CD4-positive, alpha-beta memory T cell (primary cell): Measurements from ENCODE around the gene DTD2. TPM values are rescaled to one million over a fixed set of nuclear protein-coding genes. Genes with fewer than 3 reads are reported as not detected.

Source experiments
- CTCF ChIA-PET: fragments of 350-600 bp; sonication (Branson Sonifier 250); formaldehyde crosslinking; loops from one replicate; lab custom pipeline; 2021; ENCODE audit warnings: inconsistent platforms; ENCODE audit not compliant: partially characterized antibody; lab: Charles Lee
- POLR2A ChIA-PET: fragments of 350-600 bp; sonication (Branson Sonifier 250); formaldehyde crosslinking; loops from one replicate; lab custom pipeline; 2021; ENCODE audit not compliant: partially characterized antibody; lab: Charles Lee
- DNase-seq, 5 donors: peaks; one replicate each; pipeline versions ENCODE4 v3.0.0 to v3.0.0-alpha.2; 2020 to 2022; ENCODE audit warnings: mixed read lengths in 1 of 5
- H3K27ac ChIP-seq: one replicate; pipeline ENCODE4 v1.7.0; 2013; ENCODE audit warnings: low read depth, low read length
- H3K27me3 ChIP-seq: 2 replicates; pipeline ENCODE4 v1.7.0; 2013; ENCODE audit warnings: mild to moderate bottlenecking, low read length, moderate library complexity; ENCODE audit not compliant: insufficient read depth
- H3K36me3 ChIP-seq: 2 replicates; pipeline ENCODE4 v1.7.0; 2013; ENCODE audit warnings: mild to moderate bottlenecking, low read length, moderate library complexity; ENCODE audit not compliant: insufficient read depth
- H3K4me1 ChIP-seq: 2 replicates; pipeline ENCODE4 v1.7.0; 2013; ENCODE audit warnings: mild to moderate bottlenecking, low read length, moderate library complexity; ENCODE audit not compliant: insufficient read depth
- H3K4me3 ChIP-seq, 2 donors: one replicate each; pipeline ENCODE4 v1.7.0; 2013; ENCODE audit warnings: low read length in 2 of 2, mild to moderate bottlenecking in 1 of 2
- H3K9me3 ChIP-seq, 2 donors: one replicate each; pipeline ENCODE4 v1.7.0; 2013; ENCODE audit warnings: low read length in 2 of 2, control low read depth in 1 of 2; ENCODE audit not compliant: control insufficient read depth in 1 of 2
- H3K27ac Mint-ChIP-seq, 7 donors: one replicate each; pipeline ENCODE4 v1.8.0; 2020 to 2021; ENCODE audit warnings: mixed read lengths in 7 of 7, mild to moderate bottlenecking in 6 of 7, inconsistent platforms in 3 of 7, moderate library complexity in 3 of 7
- H3K27me3 Mint-ChIP-seq, 2 donors: one replicate each; pipeline ENCODE4 v1.8.0; 2020 to 2021; ENCODE audit warnings: mixed read lengths in 2 of 2
- H3K36me3 Mint-ChIP-seq, 2 donors: one replicate each; pipeline ENCODE4 v1.8.0; 2020 to 2021; ENCODE audit warnings: mixed read lengths in 2 of 2, inconsistent platforms in 1 of 2, mild to moderate bottlenecking in 1 of 2
- H3K4me1 Mint-ChIP-seq, 4 donors: one replicate each; pipeline ENCODE4 v1.8.0; 2020 to 2021; ENCODE audit warnings: mixed read lengths in 4 of 4, mild to moderate bottlenecking in 1 of 4
- H3K4me3 Mint-ChIP-seq, 8 donors: one replicate each; pipeline ENCODE4 v1.8.0; 2020 to 2021; ENCODE audit warnings: mixed read lengths in 8 of 8, mild to moderate bottlenecking in 7 of 8, moderate library complexity in 6 of 8, inconsistent platforms in 3 of 8
- H3K9me3 Mint-ChIP-seq, 8 donors: one replicate each; pipeline ENCODE4 v1.8.0; 2020 to 2021; ENCODE audit warnings: mixed read lengths in 8 of 8, mild to moderate bottlenecking in 5 of 8, inconsistent platforms in 3 of 8, moderate library complexity in 1 of 8
- intact Hi-C: fragments of 100-400 bp; cut with micrococcal nuclease; formaldehyde crosslinking; loops from one replicate; pipeline ENCODE4 v1.15.1; 2023
- polyA plus RNA-seq, 2 donors: library from polyadenylated mRNA; unstranded; fragments of 300-500 nt; fragmentation: Illumina TruSeq; gene quantifications; one replicate each; pipeline ENCODE4 v1.2.3, GENCODE V29; 2021
- total RNA-seq, 2 experiments: library from RNA; stranded (reverse); gene quantifications; one replicate each; pipeline ENCODE4 v1.2.3, GENCODE V29; 2021

Gene DTD2
- total and polyA plus RNA-seq, 4 experiments from 2014 or later: 13.9 to 27.0 (median 17.7) TPM

DNA sequence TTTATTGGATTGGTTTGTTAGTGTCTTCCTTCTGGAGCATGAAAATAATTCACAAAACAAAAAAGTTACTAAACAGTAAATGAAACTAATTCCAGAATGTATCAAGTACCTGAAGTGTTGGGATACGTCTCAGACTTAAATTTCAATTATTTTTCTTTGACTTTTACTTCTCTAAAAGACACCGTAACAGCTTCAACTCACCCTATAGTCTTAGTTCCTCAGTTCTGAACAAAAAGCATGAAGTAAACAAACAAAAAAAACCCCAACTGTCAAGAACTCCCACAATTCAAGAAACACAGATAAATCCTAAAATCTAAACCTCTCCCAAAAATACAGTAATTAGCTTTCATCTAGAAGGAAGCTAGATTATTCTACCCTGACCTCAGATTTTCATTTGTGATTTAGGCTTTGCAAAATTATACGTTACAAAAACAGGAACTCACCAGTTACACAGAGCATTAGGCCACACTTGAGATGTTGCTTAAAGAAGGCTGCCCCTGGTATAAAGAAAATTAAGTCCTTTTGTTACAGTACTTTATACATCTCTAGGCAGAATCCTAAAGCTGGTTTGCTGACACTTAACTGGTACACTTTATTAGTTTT is 47.2 kb downstream of the DTD2 start:
- H3K36me3 Mint-ChIP-seq: peaks cover 0 to 2% of the 10 kb centered on the region in 2 donors
- POLR2A ChIA-PET: no interaction called here
- Histone ChIP-seq H3K4me3 (no peak overlapping the region), H3K27me3 (no peaks in the 10 kb centered on the region), H3K27ac (no peak overlapping the region), H3K4me1 (no peaks in the 10 kb centered on the region), H3K9me3 (no peaks in the 10 kb centered on the region), H3K36me3 (no peaks in the 10 kb centered on the region)
- H3K4me1 Mint-ChIP-seq: peaks cover 6 to 13% (median 7%) of the 10 kb centered on the region in 4 donors
- no peak overlapping the region for H3K4me3 Mint-ChIP-seq
- intact Hi-C loops: no loop called here
- no peaks in the 10 kb centered on the region for H3K9me3 Mint-ChIP-seq
- H3K27ac Mint-ChIP-seq: no peak overlapping the region
- DNase-seq: no peak
- CTCF ChIA-PET: no interaction called here
- no peaks in the 10 kb centered on the region for H3K27me3 Mint-ChIP-seq

DNA sequence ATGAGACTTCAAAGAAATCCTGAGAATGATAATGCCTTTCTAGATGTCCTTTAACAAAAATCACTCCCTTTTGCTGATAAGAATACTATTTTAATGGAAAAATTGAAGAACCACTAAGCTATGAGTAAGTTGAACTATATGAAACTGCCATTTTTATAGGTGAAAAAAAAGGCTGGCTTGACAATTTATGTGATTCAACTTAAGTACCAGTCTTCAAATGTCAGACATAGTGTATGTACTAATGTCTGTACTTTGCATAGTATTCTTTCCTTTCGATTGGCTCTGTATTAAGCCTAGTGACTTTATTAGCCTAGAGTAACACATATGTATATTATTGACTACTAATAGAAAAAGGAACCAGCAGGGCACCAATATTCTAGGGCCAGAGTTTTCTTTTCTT is 48.9 kb downstream of the DTD2 start:
- ChIA-PET POLR2A (no interaction called here), CTCF (no interaction called here)

DNA sequence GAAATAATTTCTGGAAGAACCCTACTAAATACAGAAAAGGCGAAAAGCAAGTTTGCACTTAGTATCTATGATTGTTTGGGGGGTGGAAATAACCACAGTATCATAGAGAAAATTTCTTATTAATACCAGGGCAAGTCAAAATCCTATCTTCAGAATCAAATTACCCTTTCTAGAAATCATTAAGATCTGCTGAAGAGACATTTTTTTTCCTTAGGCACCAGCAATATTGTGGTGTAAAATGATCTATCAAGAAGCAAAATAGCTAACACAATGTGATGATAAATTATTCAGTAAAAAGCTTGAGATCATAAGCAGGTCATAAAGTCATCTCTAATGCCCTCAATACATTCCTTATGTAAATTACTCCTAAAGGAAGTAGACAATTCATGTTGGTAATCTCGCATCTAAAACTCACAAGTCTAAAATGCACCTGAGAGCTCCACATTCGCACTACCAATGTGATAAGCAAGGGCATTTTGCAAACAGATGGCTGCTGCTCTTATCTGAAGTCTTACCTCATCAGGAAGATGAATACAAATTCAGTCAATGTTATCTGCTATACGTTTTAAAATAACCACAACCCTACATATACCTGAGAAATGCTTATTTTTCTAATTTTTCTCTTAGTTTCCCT is 51.6 kb downstream of the DTD2 start:
- POLR2A ChIA-PET: interaction anchor here (1.2 kb wide), 1 partner anchor 14 kb away, joined by 3 read pairs; the partner anchor contains the start of gene HEATR5A
- no peak overlapping the region for H3K4me3 ChIP-seq
- intact Hi-C loops: no loop called here

More for the DNA sequence above, 48.9 kb downstream of the DTD2 start:
- H3K27ac ChIP-seq: no peak overlapping the region
- no peaks in the 10 kb centered on the region for H3K27me3 ChIP-seq
- DNase-seq: no peak
- no peaks in the 10 kb centered on the region for H3K36me3 ChIP-seq
- H3K4me3 Mint-ChIP-seq: no peak overlapping the region
- H3K4me1 ChIP-seq: no peaks in the 10 kb centered on the region
- H3K9me3 ChIP-seq: no peaks in the 10 kb centered on the region
- no peaks in the 10 kb centered on the region for H3K27me3 Mint-ChIP-seq
- H3K36me3 Mint-ChIP-seq: peaks cover 0 to 2% of the 10 kb centered on the region in 2 donors
- no peak overlapping the region for H3K4me3 ChIP-seq
- no peak overlapping the region for H3K27ac Mint-ChIP-seq
- H3K4me1 Mint-ChIP-seq: peaks cover 0 to 6% (median 2%) of the 10 kb centered on the region in 4 donors
- no peaks in the 10 kb centered on the region for H3K9me3 Mint-ChIP-seq
- intact Hi-C loops: no loop called here

DNA sequence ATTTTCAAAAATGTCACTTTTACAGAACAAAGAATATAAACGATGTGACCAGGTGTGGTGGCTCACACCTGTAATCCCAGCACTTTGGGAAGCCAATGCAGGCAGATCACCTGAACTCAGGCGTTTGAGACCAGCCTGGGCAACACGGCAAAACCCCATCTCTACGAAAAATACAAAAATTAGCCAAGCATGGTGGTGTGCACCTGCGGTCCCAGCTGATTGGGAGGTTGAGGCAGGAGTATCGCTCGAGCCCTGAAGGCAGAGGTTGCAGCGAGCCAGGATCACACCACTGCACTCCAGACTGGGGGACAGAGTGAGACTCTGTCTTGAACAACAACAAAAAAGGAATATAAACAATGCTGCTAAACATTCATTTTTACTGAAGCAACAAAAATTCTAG is 52.2 kb downstream of the DTD2 start:
- Mint-ChIP-seq H3K27me3 (no peaks in the 10 kb centered on the region), H3K4me3 (no peak overlapping the region), H3K36me3 (peaks cover 12 to 14% of the 10 kb centered on the region in 2 donors), H3K27ac (no peak overlapping the region), H3K4me1 (peaks cover 0 to 6% (median 2%) of the 10 kb centered on the region in 4 donors), H3K9me3 (no peaks in the 10 kb centered on the region)
- Histone ChIP-seq H3K4me3 (no peak overlapping the region), H3K36me3 (no peaks in the 10 kb centered on the region), H3K4me1 (no peaks in the 10 kb centered on the region), H3K27me3 (no peaks in the 10 kb centered on the region), H3K9me3 (no peaks in the 10 kb centered on the region), H3K27ac (no peak overlapping the region)
- intact Hi-C loops: no loop called here
- POLR2A ChIA-PET: interaction anchor here (1.2 kb wide), 1 partner anchor 15 kb away, joined by 3 read pairs; the partner anchor contains the start of gene HEATR5A
- CTCF ChIA-PET: no interaction called here
- no peak for DNase-seq

More for the DNA sequence above, 51.6 kb downstream of the DTD2 start:
- no peaks in the 10 kb centered on the region for H3K27me3 Mint-ChIP-seq
- no peak overlapping the region for H3K27ac Mint-ChIP-seq
- H3K4me3 Mint-ChIP-seq: no peak overlapping the region
- Histone ChIP-seq H3K4me1 (no peaks in the 10 kb centered on the region), H3K36me3 (no peaks in the 10 kb centered on the region), H3K27me3 (no peaks in the 10 kb centered on the region), H3K9me3 (no peaks in the 10 kb centered on the region), H3K27ac (no peak overlapping the region)
- H3K36me3 Mint-ChIP-seq: peaks cover 10 to 12% of the 10 kb centered on the region in 2 donors
- DNase-seq: no peak
- CTCF ChIA-PET: no interaction called here
- no peaks in the 10 kb centered on the region for H3K9me3 Mint-ChIP-seq
- H3K4me1 Mint-ChIP-seq: peaks cover 0 to 6% (median under 1%) of the 10 kb centered on the region in 4 donors

DNA sequence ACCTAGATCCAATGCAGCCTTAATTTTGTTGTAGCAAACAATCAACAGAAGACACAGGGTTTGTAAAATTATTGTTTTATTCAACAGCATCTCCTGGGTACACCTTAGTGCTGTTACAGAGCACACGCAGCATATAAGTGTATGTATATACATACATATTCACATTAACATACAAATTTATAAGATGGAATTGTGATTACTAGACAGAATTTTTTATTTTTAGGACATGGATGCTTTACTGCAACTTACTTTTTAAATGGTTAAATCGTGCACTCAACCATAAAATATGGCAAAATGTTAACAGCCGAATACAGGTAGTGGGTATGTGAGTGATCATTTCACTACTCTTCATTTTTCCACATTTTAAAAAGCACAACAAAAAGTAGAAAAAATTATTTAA is 53.6 kb downstream of the DTD2 start:
- Mint-ChIP-seq H3K4me1 (peaks cover 0 to 5% (median 2%) of the 10 kb centered on the region in 4 donors), H3K27me3 (no peaks in the 10 kb centered on the region), H3K27ac (no peak overlapping the region), H3K4me3 (no peak overlapping the region), H3K9me3 (no peaks in the 10 kb centered on the region), H3K36me3 (peaks cover 14 to 17% of the 10 kb centered on the region in 2 donors)
- Histone ChIP-seq H3K4me1 (no peaks in the 10 kb centered on the region), H3K27ac (no peak overlapping the region), H3K36me3 (no peaks in the 10 kb centered on the region), H3K4me3 (no peak overlapping the region), H3K9me3 (no peaks in the 10 kb centered on the region), H3K27me3 (no peaks in the 10 kb centered on the region)
- intact Hi-C loops: no loop called here
- CTCF ChIA-PET: no interaction called here
- POLR2A ChIA-PET: no interaction called here
- DNase-seq: no peak

DNA sequence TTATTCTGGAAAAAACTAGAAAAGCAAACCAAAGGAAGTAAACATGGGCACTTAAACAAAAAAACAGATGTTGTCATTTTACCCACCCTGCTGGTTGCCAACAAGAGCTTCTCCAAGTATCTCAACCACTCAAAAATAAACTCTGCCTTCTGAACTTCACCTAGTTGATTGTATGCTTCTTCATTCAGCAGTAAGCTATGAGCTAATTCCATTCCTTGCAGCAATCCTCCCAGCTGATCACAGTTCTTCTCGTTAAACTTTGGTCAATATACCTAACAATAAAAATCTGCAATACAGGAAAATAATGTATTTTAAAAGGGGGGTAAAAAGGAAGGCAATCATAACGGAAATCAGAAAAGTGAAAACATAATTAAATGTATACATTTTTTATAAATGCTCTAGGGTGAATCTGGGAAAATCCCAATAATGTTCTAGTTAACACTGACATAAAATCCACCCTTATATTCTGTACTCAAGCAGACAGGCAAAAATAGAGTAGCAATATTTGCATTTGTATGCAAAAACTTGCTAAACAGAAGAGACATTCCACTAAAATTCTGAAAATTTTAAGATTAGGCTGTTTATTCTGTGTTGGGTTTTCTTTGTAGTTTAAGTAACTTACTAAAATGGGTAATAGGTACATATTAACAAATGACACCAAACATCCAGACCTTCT is 54.4 kb downstream of the DTD2 start:
- POLR2A ChIA-PET: no interaction called here
- Mint-ChIP-seq H3K9me3 (no peaks in the 10 kb centered on the region), H3K4me3 (no peak overlapping the region), H3K27ac (no peak overlapping the region), H3K36me3 (peaks cover 16 to 25% of the 10 kb centered on the region in 2 donors), H3K27me3 (no peaks in the 10 kb centered on the region), H3K4me1 (peaks cover 0 to 4% (median 2%) of the 10 kb centered on the region in 4 donors)
- intact Hi-C loops: no loop called here
- no peaks in the 10 kb centered on the region for H3K9me3 ChIP-seq
- H3K36me3 ChIP-seq: no peaks in the 10 kb centered on the region
- CTCF ChIA-PET: no interaction called here
- no peak overlapping the region for H3K27ac ChIP-seq
- H3K4me3 ChIP-seq: no peak overlapping the region
- no peaks in the 10 kb centered on the region for H3K4me1 ChIP-seq
- DNase-seq: no peak
- H3K27me3 ChIP-seq: no peaks in the 10 kb centered on the region

DNA sequence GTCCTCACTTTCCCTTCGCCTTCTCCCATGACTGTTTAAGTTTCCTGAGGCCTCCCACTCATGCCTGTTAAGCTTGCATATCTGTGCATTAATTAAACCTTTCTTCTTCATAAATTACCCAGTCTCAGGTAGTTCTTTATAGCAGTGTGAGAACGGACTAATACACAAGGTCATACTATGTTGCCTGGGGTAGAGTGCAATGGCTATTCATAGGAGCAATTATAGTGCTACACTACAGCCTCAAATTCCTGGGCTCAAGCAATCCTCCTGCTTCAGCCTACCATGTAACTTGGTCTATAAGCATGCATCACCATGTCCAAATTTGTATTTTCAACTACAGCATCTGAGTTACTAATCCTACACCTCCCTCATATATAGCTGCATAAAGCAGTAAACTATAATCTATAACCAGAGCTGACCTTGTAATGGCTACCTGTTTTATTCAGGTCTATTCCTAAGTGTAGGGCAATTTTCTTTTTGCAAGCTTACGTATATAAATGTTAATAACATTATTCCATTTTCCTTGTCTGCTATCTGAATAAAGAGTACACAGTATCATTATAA is 55.9 kb downstream of the DTD2 start:
- intact Hi-C loops: no loop called here
- H3K4me1 Mint-ChIP-seq: peaks cover 0 to 3% (median under 1%) of the 10 kb centered on the region in 4 donors
- no peaks in the 10 kb centered on the region for H3K9me3 Mint-ChIP-seq
- H3K36me3 Mint-ChIP-seq: peaks cover 22 to 31% of the 10 kb centered on the region in 2 donors
- ChIA-PET POLR2A (no interaction called here), CTCF (no interaction called here)
- Histone ChIP-seq H3K9me3 (no peaks in the 10 kb centered on the region), H3K27ac (no peak overlapping the region), H3K4me1 (no peaks in the 10 kb centered on the region), H3K27me3 (no peaks in the 10 kb centered on the region), H3K36me3 (no peaks in the 10 kb centered on the region), H3K4me3 (no peak overlapping the region)
- no peaks in the 10 kb centered on the region for H3K27me3 Mint-ChIP-seq
- H3K27ac Mint-ChIP-seq: no peak overlapping the region
- H3K4me3 Mint-ChIP-seq: no peak overlapping the region
- no peak for DNase-seq
